Measurements from ENCODE around the gene MAP2K2.
"Not testable (repeated sequence)": the region's sequence is repeated elsewhere in the genome, so short reads cannot be mapped to it uniquely, and the experiment has no call there.

MAP2K2 gene

DNA sequence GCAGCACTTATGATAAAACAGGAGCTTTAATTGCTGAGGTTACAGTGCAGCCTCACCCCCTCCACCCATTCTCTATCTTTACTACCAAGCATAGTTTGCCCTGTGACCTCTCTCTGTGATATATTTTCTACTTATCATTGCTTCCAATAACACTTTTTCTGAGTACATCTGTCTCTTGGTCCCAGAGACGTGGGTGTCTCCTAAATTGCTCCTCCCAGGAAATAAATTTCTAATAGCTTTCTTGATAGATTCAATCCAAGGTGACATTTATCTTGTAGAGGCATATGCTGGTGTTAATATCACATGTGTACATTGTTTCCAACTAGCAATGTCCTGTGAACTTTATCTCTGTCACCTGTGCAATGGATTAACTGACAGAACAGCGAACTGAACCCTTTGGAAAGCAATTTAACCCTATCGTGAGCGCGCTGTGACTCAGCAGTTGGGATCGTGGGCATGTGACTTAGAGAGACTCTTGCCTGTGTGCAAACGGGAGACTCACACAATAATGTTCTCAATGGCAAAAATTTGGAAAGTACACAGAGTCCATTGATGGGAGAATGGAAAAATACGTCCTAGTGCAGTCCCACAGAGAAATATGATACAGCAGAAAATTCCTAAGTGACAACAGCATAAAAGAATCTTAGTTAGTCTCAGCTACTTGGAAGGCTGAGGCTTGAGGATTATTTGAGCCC lies 7.0 kb upstream of the MAP2K2 start:
- no peak for DNase-seq

DNA sequence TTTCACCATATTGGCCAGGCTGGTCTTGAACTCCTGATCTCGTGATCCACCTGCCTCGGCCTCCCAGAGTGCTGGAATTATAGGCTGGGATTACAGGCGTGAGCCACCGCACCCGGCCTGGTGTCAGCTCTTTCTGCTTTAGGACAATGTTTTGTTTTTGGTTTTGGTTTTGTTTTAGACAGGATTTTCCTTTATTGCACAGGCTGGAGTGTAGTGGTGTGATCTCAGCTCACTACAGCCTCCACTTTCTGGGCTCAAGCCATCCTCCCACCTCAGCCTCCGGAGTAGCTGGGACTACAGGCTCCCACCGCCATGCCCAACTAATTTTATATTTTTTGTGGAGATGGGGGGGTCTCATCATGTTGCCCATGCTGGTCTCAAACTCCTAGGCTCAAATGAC lies 5.1 kb upstream of the MAP2K2 start:
- not testable (repeated sequence) for DNase-seq

DNA sequence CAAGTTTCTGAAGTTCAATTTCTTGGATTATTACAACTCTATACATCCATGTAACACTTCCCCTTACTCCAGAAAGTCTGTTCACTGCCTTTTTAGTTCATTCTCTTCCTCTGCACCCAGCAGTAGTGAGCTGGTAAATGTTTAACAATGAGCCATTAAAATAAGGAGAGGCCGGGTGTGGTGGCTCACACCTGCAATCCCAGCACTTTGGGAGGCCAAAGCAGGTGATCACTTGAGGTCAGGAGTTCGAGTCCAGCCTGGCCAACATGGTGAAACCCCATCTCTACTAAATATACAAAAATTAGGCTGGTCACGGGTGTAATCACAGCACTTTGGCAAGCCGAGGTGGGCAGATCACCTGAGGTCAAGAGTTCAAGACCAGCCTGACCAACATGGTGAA lies 3.4 kb upstream of the MAP2K2 start:
- DNase-seq, result not testable (repeated sequence)

DNA sequence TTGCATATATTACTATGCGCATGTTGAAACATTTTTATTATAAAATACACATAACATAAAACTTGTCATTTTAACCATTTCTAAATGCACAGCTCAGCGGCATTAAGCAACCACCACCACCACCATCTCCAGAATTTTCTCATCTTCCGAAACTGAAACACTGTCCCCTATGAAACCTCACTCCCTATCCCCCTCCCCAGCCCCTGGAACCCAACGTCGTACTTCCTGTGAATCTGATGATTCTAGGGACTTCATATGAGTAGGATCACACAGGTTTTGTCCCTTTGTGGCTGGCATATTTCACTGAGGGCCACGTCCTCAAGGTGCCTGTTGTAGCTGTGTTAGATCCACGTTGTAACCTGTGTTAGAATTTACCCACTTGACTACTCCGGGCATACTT lies 716 bp upstream of the MAP2K2 start:
- DNase-seq, result no peak

DNA sequence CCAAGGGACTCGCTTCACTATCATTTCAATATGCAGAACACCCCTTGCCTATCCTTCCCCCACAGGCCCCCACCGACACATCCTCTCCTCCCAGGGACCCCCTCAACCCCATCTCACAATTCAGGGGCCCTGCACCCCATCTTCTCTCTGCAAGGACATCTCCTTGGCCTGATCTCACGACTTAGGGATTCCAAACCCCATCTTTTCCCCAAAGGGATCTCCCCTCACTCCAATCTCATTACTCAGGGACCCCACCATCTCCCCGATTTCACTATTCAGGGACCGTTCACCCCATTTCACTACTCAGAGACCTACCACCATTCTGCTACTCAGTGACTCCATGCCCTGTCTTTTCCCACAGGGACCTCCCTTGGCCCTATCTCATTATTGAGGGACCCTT lies 1.4 kb downstream of the MAP2K2 start:
- no peak for DNase-seq

DNA sequence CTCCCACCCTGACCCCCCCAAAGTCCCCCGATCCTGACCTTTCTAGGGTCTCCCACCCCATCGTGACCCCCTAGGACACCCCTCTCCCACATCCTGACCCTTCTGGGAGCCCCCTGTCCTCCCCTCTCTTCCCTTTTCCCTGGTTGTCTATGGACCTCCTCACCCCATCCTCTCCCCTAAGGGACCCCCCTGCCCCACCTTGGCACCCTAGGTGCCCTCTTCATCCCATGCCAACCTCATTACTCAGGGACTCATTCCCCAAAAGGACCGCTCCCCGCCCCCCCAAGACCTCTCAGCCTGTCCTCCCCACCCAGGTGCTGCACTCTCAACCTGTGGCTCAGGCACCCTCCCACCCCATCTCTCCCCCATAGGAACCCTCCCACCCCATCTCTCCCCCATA lies 2.1 kb downstream of the MAP2K2 start:
- no peak for DNase-seq

DNA sequence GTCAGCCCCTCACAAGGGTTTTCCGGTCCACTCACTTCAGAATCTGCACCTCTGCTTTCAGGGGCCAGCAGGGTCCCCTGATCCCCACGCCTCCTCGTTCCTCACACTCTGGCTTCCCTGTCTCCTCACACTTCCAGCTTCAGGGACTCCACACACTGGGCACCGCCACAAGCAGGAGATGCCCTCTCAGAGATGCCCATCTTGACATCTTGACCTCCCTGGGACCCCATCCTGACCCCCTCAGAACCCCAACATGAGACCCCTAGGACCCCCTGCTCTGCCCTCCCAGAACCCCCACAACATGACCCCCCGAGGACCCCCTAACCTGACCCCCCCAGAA lies 2.7 kb downstream of the MAP2K2 start:
- no peak for DNase-seq

DNA sequence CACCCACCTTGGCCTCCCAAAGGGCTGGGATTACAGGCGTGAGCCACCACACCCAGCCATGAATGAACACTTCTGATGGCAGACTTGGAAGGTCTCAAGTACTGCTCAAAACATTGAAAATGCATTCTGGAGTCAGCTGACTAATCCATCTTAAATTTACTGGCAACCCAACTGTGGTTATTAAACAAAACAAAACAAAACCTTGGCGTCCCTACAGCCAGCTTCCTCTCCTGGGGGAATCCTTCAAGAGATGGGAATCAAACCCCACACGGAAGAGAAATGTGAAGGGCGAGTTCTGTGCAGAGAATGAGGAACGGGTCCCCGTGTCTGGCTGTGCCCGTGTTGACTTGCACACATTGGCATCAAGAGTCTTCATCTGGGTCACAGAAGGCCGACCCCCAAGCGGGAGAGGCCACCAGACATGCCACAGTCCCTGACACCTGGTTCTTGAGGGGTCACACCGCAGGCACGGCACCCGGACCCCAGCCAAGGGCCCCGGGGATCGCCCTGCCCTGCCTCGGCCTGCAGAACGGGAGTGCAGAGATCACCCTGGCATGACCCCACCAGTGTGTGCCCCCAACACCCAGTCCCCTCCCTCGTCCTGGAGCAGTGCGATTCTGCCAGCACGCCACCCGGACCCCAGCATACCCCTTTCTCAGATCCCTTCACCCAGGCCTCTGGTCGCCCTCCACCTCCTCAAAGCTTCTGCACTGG lies 3.2 kb downstream of the MAP2K2 start:
- DNase-seq, result no peak

DNA sequence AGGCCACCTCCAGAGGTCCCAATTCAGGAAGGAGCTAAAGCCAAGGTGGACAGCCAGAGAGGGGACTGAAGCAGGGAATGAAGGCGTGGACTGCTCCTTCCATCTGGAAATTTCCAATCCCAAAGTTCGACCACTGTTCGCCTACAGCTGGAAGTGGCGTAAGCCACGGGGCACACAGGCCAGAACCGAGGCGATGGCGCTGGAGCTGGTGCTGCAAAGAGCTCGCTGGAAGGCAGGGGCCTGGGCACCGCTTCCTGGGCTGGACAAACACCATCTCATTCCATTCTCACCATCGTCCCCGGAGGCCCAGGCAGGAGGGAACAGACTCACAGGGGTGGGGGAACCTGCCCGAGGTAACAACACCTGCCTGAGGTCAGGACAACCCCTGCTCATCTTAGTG lies 4.2 kb downstream of the MAP2K2 start:
- DNase-seq, result no peak

DNA sequence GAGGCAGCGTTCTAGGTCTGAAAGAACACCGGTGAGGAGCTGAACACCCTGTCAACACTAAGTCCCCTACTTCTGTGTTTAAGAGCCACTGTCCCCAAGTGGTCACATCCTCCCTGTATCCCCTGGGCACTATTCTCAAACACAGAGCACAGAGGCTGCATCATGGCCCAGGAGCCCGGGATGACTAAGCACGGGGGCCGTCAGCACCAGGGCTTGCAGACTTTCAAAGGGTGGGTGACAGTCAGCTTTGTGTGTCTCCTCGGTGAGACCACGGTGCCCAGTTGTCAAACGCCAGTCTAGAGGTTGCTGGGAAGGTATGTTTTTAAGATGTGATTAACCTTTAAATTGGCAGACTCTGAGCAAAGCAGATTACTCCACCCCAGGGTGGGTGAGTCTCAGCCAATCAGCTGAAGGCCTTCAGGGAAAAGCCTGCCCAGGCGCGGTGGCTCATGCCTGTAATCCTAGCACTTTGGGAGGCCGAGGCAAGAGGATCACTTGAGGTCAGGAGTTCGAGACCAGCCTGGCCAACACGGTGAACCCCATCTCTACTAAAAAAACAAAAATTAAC lies 8.0 kb downstream of the MAP2K2 start:
- no peak for DNase-seq

DNA sequence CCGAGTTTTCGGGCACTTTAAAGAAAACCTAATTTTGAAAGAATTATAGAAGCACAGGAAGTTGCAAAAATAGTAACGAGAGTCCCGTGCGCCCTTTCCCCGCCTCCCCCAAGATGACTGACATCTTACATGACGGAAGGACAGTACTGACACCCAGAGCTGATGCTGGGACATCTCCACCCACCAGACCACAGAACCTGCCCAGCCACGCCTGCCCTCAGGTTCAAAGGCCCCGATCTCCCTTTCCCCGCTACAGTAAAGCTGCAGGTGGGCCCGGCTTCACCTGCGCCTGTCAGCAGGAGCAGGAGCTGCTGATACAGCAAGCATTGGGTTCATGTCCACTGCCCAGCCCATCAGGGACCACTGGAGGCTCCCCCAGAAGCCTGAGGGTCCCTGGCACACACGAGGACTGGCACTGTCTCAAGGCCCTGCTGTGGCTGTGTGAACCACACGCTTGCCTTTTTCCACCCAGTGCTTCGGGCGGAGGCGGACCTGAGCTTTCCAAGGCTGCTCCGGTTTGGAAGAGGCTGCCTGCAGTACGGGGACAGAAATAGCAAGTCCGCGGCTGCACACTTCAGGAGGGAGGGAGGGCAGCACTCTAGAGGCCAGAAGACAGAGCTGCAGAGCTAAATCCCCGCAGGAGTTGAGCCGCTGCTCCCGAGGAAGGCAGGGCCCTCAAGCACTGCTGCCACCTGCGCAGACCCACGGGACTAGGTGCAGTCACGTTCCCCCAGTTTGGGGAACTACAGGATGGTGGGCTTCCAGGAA lies 8.7 kb downstream of the MAP2K2 start:
- DNase-seq, result peak; percentile 73

DNA sequence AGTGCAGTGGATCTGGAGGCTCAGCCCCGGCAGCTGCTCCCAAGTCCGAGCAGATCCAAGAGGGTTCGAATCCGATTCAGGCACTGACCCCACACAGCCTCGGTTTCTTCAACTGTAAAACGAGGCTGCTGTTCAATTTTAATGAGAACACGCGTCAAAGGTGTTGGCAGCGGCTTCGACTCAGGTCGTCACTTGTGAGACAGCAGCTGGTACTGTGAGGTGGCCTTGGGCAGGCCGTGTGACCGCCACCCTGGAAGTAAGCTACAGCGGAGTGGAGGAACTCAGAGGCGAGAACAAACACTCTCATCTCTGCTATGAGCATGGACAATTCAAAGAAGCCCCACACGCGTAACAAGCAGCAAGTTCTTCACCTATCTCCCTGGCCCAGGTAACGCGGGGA lies 9.7 kb downstream of the MAP2K2 start:
- no peak for DNase-seq

DNA sequence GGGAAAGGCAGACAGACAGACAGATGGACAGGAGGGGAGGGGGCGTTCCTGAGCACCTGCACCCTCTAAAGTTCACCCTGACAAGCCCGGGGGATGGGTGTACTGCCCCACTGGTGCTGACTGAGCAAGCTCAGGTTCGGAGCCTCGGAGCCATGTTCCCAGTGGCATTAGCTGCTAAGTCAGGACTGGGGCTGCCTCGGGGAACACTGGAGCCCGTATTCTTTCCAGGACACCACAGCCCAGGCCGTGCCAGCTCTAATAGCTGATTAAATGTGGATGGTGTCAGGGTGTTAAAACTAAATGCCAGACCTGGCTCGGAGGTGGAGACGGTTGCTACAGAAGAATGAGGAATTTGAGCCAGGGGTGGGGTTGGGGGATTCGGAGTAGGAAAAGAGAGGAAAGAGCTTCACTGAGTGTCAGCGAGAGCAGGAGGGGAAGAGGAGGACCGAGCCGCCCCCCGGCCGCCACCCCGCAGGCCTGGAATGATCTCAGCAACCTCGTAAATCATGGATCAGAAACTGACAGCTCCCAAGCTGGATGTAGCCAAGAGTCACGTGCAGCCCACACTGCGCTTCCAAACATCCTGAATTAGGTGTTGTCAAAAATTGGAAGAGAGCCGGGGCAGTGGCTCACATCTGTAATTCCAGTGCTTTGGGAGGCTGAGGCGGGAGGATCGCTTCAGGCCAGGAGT lies 10.4 kb downstream of the MAP2K2 start:
- DNase-seq, result no peak

DNA sequence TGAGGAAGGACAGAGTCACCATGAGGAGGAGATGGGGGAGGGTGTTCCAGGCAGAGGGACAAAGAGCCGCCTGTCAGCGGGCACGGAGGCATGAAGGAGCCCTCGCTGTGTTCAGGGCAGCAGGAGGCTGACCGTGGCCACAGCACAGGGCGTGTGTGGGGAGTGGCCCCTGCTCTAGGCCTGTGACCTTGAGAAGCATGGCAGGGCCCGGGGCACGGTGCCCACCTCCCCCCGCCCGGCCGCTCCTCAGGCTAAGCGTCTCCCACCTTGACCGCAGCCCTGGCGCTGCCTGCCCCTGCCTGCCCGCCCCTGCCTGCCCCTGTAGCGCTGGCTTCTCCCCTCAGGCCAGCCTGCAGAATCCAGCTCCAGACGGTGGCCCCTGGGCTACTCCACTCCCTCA lies 11.6 kb downstream of the MAP2K2 start:
- no peak for DNase-seq

DNA sequence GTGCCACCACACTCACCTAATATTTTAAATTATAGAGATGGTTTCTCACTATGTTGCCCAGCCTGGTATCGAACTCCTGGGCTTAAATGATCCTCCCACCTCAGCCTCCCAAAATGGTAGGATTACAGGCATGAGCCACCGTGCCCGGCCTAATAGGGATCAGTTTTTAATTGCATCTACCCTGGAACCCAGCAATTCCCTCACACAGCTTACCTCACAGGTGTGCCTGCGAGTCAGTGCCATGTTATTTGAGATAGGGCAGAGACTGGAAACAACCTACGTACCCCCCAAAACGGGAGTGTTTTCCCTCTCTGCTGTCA lies 14.3 kb downstream of the MAP2K2 start:
- DNase-seq, result no peak

DNA sequence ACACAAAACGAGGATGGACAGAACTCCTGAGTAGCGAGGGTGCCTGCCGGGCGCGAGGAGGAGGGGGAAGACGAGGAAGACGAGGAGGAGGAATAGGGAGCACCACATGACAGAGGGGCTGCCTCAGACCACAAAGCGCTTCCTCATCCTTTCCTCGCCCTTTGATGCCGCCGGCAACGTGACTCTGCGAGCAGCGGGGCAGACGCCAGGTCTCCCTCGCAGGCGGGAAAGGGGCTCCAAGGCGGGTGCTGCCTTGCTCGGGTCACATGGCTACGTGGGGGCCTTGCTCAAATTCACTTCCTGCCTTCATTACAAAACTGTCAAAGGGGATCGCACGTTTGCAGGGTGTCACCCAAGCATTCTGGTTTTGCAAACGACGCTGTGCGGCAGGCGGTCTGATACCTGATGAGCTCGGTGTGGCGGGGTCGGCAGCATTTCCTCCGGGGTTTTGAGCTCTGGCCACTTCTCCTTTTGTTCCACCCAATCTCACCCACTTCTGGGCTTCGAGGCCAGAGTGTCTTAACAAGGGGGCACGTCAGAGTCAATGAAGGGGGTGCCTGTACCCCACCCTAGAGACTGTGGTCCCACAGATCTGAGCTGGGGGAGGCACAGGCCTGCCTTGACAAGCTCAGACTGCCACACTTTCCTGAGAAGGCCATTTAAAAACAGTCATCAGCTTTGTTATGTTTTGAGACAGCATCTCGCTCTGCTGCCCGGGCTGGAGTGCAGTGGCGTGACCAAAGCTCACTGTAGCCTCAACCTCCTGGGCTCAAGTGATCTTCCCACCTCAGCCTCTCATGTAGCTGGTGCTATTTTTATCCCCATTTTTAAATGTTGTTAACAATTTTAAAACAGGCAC lies 14.9 kb downstream of the MAP2K2 start:
- peak; percentile 79 for DNase-seq

DNA sequence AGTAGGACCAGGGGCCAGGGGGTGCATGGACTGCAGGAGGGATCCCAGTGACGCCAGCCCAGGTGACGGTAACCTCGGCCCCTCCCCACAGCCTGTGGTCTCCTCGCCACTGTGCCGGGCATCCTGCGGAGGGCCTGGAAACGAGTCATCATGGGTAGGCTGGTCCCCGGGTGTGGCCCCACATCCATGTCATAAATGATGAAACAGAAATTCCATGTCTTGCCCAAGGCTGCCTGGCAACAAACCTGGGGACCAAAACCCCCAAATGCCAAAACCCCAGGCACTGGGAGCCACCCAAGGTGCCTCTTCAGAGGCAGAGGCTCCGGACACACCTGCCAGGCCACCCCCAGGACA lies 20.9 kb downstream of the MAP2K2 start:
- DNase-seq, result no peak

DNA sequence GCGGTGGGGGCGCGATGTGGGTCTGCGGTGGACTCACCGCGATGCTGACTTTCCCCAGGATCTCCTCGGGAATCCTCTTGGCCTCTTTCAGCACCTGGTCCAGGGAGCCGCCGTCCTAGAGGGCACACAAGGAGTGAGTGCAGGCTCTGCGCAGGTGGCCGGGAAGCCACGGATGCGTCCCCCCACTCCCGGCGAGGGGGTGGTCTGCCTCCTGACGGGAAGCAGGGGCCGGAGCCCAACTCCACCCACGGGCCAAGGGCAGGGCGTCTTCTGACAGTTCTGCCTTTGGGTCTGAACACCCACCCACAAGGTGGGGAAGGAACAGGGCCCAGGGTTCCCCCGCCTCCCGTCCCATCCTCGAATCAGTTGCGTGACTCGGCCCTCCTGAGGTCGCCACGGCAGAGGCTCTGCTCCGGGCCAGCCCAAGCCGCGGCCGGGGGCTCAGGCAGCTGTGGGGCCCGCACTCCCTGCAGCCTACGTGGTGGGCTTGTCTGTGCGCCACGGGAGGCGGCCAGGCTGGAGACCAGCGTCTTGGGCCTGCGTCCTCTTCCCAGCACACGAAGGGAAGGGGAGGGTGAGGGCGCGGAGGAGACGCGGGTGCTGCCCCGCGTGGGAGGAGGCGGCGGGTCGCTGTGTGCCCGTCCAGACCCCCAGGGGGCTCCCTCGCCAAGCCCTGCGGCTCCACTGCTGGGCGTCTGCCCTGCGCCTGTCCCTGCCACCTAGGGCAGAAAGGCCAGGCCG lies 21.4 kb downstream of the MAP2K2 start:
- no peak for DNase-seq

DNA sequence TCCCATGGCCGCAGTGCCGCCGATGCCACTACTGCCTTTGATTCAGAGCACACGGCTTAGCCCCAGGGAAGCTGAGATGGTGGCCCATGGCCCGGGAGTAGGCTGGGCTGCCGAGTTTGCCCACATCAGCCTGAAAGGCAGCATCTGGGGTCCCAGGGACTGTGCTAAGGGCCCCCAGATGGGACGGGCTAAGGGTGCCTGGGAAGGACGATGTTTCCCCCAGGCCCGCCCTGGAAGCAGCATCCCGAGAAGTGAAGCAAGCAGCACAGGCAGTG lies 22.5 kb downstream of the MAP2K2 start:
- no peak for DNase-seq

DNA sequence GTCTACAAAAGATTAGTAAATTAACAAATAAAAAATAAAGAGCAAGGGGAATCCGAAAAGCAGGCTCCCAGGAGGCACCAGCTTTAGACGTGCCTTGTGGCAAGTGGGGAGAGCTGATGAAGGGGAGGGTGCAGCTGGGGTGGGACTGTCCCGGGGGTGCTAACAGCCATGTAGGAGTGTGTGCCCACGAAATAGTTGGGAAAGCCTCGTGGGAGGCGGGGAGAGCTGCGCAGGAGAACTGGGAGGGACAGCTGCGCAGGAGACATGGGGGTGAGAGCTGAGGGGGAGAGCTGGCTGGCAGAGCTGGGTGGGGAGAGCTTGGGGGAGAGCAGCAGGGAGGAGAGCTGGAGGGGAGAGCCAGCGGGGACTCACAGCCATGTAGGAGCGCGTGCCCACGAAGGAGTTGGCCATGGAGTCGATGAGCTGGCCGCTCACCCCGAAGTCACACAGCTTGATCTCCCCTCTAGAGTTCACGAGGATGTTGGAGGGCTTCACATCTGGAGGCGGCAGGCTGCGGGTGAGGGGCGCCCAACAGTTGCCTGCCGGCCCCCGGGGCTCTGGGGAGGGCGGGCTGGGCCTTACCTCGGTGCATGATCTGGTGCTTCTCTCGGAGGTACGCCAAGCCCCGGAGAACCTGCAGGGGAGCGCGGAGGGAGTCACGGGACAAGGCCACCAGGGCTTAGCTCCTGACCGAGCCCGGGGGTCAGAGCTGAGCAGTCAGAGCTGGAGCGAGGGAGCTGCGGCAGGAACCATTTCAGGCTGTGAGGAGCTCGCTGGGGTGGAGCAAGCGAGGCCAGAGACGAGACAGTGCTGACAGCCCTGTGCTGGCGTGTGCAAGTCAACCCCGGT lies 23.1 kb downstream of the MAP2K2 start:
- no peak for DNase-seq

Data from central memory CD4-positive, alpha-beta T cell (primary cell).